Karpas-422 (cell line): ENCODE measurements around the gene PTN. TPM values are rescaled to one million over a fixed set of nuclear protein-coding genes. Genes with fewer than 3 reads are reported as not detected.
A peak's percentile ranks its signal among the peaks of the same experiment; 100 is the strongest.

Experiments
- DNase-seq: peaks from one replicate; pipeline ENCODE4 v3.0.0-alpha.2; 2015
- H2AFZ ChIP-seq: fragments of 200-600 bp; sonication (generic); 2 replicates; pipeline ENCODE4 v1.6.1; 2014; ENCODE audit warnings: antibody characterized with exemption, low read length, mixed read lengths
- H3K27ac ChIP-seq: fragments of 200-600 bp; sonication (generic); 2 replicates; pipeline ENCODE4 v1.5.1; 2014; ENCODE audit warnings: mild to moderate bottlenecking, low read length, moderate library complexity
- H3K27me3 ChIP-seq: fragments of 200-600 bp; sonication (generic); 2 replicates; pipeline ENCODE4 v1.6.1; 2014; ENCODE audit warnings: low read length, mixed read lengths
- H3K36me3 ChIP-seq: fragments of 200-600 bp; sonication (generic); 2 replicates; pipeline ENCODE4 v1.6.1; 2014; ENCODE audit warnings: low read length, mixed read lengths; ENCODE audit not compliant: insufficient read depth
- H3K4me1 ChIP-seq: fragments of 200-600 bp; sonication (generic); 2 replicates; pipeline ENCODE4 v1.6.1; 2014; ENCODE audit warnings: mild to moderate bottlenecking, low read length, mixed read lengths
- H3K4me2 ChIP-seq: fragments of 200-600 bp; sonication (generic); 2 replicates; pipeline ENCODE4 v1.6.1; 2014; ENCODE audit warnings: low read length, low read depth, mild to moderate bottlenecking; ENCODE audit not compliant: poor library complexity, severe bottlenecking
- H3K4me3 ChIP-seq: fragments of 200-600 bp; sonication (generic); 2 replicates; pipeline ENCODE4 v1.5.1; 2014; ENCODE audit warnings: mild to moderate bottlenecking, antibody characterized with exemption, low read length, mixed read lengths
- H3K79me2 ChIP-seq: fragments of 200-600 bp; sonication (generic); 2 replicates; pipeline ENCODE4 v1.6.1; 2014; ENCODE audit warnings: mild to moderate bottlenecking, low read length, mixed read lengths
- H3K9ac ChIP-seq: fragments of 200-600 bp; sonication (generic); 2 replicates; pipeline ENCODE4 v1.6.0; 2014; ENCODE audit warnings: low read length
- H3K9me2 ChIP-seq: fragments of 200-600 bp; sonication (generic), shearing (Covaris generic); replicated peaks from 2 replicates; pipeline ENCODE4 v1.6.0; 2014; ENCODE audit warnings: mild to moderate bottlenecking, low read length, moderate library complexity; ENCODE audit not compliant: insufficient read depth
- H3K9me3 ChIP-seq: fragments of 300-700, 200-600 bp; sonication (generic); 2 replicates; pipeline ENCODE4 v1.6.1; 2014; ENCODE audit warnings: low read length, mixed read lengths
- H4K20me1 ChIP-seq: fragments of 200-600 bp; sonication (generic); 2 replicates; pipeline ENCODE4 v1.6.1; 2014; ENCODE audit warnings: mild to moderate bottlenecking, antibody characterized with exemption, low read length, low read depth; ENCODE audit not compliant: insufficient read depth
- total RNA-seq: library from RNA; depleted of rRNA; stranded (reverse); fragments of >200 nt; shearing (Covaris generic); gene quantifications from 2 replicates; pipeline ENCODE4 v1.2.3, GENCODE V29; 2014; ENCODE audit warnings: low replicate concordance

The PTN gene
- total RNA-seq, 1 experiment from 2014 or later, result not detected

GRCh38 chr7:137297551-137298463 lies 45.7 kb downstream of the PTN start:
- Histone ChIP-seq H3K4me3 (no peak overlapping the region), H2AFZ (no peak overlapping the region), H3K9me2 (no peaks in the 10 kb centered on the region), H3K9ac (no peak overlapping the region), H4K20me1 (no peaks in the 10 kb centered on the region), H3K79me2 (no peaks in the 10 kb centered on the region), H3K27me3 (no peaks in the 10 kb centered on the region), H3K36me3 (no peaks in the 10 kb centered on the region), H3K4me1 (peaks cover 15% of the 10 kb centered on the region), H3K4me2 (no peak overlapping the region), H3K27ac (no peak overlapping the region), H3K9me3 (no peaks in the 10 kb centered on the region)
- DNase-seq, result no peak

GRCh38 chr7:137296576-137296975 lies 47.0 kb downstream of the PTN start:
- Histone ChIP-seq H3K9ac (no peak overlapping the region), H3K4me2 (no peak overlapping the region), H3K27me3 (no peaks in the 10 kb centered on the region), H3K4me3 (no peak overlapping the region), H3K9me2 (no peaks in the 10 kb centered on the region), H3K79me2 (no peaks in the 10 kb centered on the region), H4K20me1 (no peaks in the 10 kb centered on the region), H2AFZ (no peak overlapping the region), H3K27ac (no peak overlapping the region), H3K36me3 (no peaks in the 10 kb centered on the region), H3K4me1 (peaks cover 5% of the 10 kb centered on the region; the same call in 1 of the 2 replicates), H3K9me3 (no peaks in the 10 kb centered on the region)
- DNase-seq, result no peak

DNA sequence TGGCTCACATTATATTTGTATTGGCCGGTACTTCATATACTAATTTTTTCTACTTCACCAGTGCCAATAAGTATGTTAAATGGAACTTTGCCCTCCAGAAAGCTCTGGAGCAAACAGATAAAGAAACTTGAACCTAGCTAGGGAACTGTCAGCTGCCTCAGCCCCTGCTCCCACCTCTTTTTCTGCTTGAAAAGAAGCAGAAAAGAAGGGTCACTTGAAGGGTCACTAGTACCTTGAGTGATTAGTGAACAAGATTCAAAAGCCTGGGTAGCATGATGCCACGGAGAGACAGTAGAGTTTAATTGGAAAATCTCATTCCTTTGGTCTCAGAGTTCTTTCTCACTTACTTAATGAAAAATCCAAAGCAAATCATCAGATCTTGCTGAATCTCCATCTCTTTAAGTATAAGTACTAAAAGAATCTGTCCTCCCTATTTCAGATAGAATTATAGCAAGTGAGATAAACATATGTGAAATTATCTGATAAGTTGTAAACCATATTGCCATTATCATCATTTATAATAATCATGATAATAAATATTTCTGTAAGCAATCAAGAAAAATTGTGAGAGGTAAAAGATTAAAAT lies 47.7 kb downstream of the PTN start:
- Histone ChIP-seq H4K20me1 (no peaks in the 10 kb centered on the region), H3K36me3 (no peaks in the 10 kb centered on the region), H3K4me3 (no peak overlapping the region), H3K4me2 (no peak overlapping the region), H2AFZ (no peak overlapping the region), H3K27me3 (no peaks in the 10 kb centered on the region), H3K27ac (no peak overlapping the region), H3K9ac (no peak overlapping the region), H3K4me1 (peaks cover 5% of the 10 kb centered on the region; the same call in 1 of the 2 replicates), H3K9me2 (no peaks in the 10 kb centered on the region), H3K79me2 (no peaks in the 10 kb centered on the region), H3K9me3 (no peaks in the 10 kb centered on the region)
- DNase-seq, result no peak

DNA sequence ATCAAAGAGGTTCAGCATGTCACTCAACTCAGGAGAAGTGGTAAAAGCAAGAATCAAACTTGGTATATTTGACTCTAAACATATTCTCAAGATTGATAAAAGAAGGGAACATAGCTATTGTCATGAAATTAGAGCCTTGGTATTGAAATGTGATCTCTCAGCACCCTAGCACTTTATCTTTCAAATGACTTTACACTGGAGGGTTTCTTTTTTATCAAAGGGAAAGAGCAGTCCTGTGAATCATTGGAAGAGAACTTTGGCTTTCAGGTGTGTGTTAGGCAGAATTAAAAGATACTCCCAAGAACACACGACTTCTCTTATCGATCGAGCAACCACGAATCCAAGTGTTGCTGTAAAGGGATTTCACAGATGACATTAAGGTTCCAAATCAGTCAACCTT lies 54.4 kb downstream of the PTN start:
- DNase-seq, result no peak
- 0 out of 2 replicates have a peak overlapping the region, but pooled peaks have one; percentile 12 for H2AFZ ChIP-seq
- H3K9ac ChIP-seq, result no peak overlapping the region
- no peaks in the 10 kb centered on the region for H4K20me1 ChIP-seq
- no peaks in the 10 kb centered on the region for H3K9me2 ChIP-seq
- H3K4me3 ChIP-seq, result no peak overlapping the region
- H3K27me3 ChIP-seq, result no peaks in the 10 kb centered on the region
- H3K79me2 ChIP-seq, result no peaks in the 10 kb centered on the region
- no peak overlapping the region for H3K4me2 ChIP-seq
- H3K36me3 ChIP-seq, result no peaks in the 10 kb centered on the region; the same call in 1 of the 2 replicates
- no peak overlapping the region for H3K27ac ChIP-seq
- no peaks in the 10 kb centered on the region for H3K9me3 ChIP-seq
- H3K4me1 ChIP-seq, result peaks cover 30% of the 10 kb centered on the region

DNA sequence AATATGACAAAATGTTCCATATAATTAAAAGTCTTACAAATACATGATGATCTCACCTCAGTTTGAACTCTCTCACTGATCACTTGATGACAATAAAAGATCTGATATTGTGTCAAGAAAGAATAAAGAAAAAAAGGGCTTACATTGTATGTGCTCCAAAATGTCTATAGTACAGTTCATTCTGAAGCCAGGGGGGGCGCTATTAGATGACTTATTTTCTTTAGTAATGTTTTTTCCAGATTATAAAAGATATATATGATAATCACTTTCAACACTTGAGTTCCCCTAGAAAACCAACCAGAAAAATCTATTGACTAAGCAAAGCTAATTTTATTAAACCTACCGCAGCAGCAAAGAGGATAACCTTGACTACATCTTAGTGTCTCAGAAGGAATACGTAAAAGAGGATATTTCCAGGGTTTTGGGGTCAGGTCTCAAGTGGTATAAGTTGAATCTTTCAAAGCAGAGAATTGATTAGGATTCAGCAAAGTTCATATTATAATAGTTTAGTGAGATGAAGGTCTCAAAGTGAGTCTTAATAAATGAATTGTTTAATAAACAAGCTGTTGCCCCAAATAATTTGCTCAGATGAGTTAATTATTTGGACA lies 55.8 kb downstream of the PTN start:
- Histone ChIP-seq H3K9me2 (no peaks in the 10 kb centered on the region), H3K36me3 (no peaks in the 10 kb centered on the region; the same call in 1 of the 2 replicates), H3K4me1 (peaks cover 34% of the 10 kb centered on the region), H4K20me1 (no peaks in the 10 kb centered on the region), H3K9ac (no peak overlapping the region), H3K4me3 (no peak overlapping the region), H2AFZ (0 out of 2 replicates have a peak overlapping the region, but pooled peaks have one; percentile 17), H3K9me3 (no peaks in the 10 kb centered on the region), H3K27me3 (no peaks in the 10 kb centered on the region), H3K4me2 (no peak overlapping the region), H3K27ac (no peak overlapping the region), H3K79me2 (no peaks in the 10 kb centered on the region)
- peak; percentile 78 for DNase-seq

- no peak overlapping the region for H3K9ac ChIP-seq
- H3K9me2 ChIP-seq, result no peaks in the 10 kb centered on the region
- no peaks in the 10 kb centered on the region for H3K9me3 ChIP-seq
- H2AFZ ChIP-seq, result 0 out of 2 replicates have a peak overlapping the region, but pooled peaks have one; percentile 16
- H3K79me2 ChIP-seq, result no peaks in the 10 kb centered on the region
- DNase-seq, result no peak
- no peaks in the 10 kb centered on the region for H3K27me3 ChIP-seq
- H3K4me2 ChIP-seq, result no peak overlapping the region
- H3K4me3 ChIP-seq, result no peak overlapping the region
- peaks cover 34% of the 10 kb centered on the region for H3K4me1 ChIP-seq
- no peaks in the 10 kb centered on the region for H3K36me3 ChIP-seq
- no peak overlapping the region for H3K27ac ChIP-seq
- H4K20me1 ChIP-seq, result no peaks in the 10 kb centered on the region
Observed at GRCh38 chr7:137283153-137283552, 60.4 kb downstream of the PTN start.

DNA sequence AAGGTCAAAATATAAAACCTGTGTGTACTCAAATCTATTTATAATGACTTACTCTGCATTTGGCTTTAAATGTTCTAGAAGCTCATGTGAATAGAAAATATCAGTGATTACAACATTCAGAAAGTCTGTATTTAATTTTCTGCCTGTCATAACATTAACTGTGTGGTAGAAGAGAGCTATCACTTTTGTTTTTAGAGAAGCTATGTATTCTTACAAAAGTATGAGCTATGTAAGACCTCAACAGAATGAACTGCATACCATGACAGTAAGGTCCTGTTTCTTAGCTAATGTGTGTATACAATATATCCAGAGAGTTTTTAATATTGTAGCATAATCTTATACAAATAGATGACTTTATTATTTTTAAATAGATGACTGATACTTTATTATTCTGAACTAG lies 61.5 kb downstream of the PTN start:
- Histone ChIP-seq H3K79me2 (no peaks in the 10 kb centered on the region), H3K4me1 (peaks cover 28% of the 10 kb centered on the region), H3K4me3 (no peak overlapping the region), H3K27ac (no peak overlapping the region), H3K4me2 (no peak overlapping the region), H3K9ac (no peak overlapping the region), H3K27me3 (no peaks in the 10 kb centered on the region), H3K9me2 (no peaks in the 10 kb centered on the region), H3K9me3 (no peaks in the 10 kb centered on the region), H2AFZ (no peak overlapping the region), H4K20me1 (no peaks in the 10 kb centered on the region), H3K36me3 (no peaks in the 10 kb centered on the region)
- DNase-seq, result no peak

DNA sequence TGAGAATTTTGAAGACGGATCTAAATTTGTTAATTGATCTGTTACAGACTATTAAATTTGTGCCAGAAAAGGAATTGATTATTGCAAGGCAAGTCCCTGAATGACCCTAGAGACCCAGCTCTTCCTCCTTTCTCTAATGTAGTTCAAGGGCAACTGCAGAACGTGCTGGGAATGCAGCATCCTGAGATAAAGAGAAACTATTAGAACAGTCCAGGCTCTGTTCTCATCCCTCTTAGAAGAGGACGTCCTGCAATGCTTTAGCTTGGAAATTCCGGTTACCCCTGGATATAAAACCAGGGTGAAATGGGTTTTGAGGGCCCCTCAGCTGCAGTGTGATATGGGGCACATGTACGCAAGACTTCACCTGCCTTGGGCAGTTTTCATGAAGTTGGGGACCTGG lies 67.3 kb downstream of the PTN start:
- DNase-seq, result no peak
- Histone ChIP-seq H3K4me3 (no peak overlapping the region), H3K27me3 (no peaks in the 10 kb centered on the region), H3K9me3 (no peaks in the 10 kb centered on the region), H4K20me1 (no peaks in the 10 kb centered on the region), H3K9ac (no peak overlapping the region), H3K4me1 (no peaks in the 10 kb centered on the region; the same call in 1 of the 2 replicates), H3K27ac (no peak overlapping the region), H3K4me2 (no peak overlapping the region), H2AFZ (no peak overlapping the region; the same call in 1 of the 2 replicates), H3K36me3 (no peaks in the 10 kb centered on the region), H3K9me2 (no peaks in the 10 kb centered on the region), H3K79me2 (no peaks in the 10 kb centered on the region)
